Activated CD4-positive, alpha-beta T cell treated with anti-CD3 and anti-CD28 coated beads for 36 hours (primary cell): ENCODE data around the gene USP13. TPM values are rescaled to one million over a fixed set of nuclear protein-coding genes. Genes with fewer than 3 reads are reported as not detected.

Experiments
- ATAC-seq: fragments of 200-7000 bp; cut with Tn5 transposase; one replicate; pipeline ENCODE4 v1.10.0; 2021; ENCODE audit warnings: mild to moderate bottlenecking, moderate library complexity
- CTCF ChIA-PET: fragments of 350-600 bp; sonication (Branson Sonifier 250); formaldehyde crosslinking; loops from one replicate; lab custom pipeline; 2021; ENCODE audit warnings: antibody characterized with exemption; lab: Charles Lee
- POLR2A ChIA-PET: fragments of 350-600 bp; sonication (Branson Sonifier 250); formaldehyde crosslinking; loops from one replicate; lab custom pipeline; 2021; ENCODE audit warnings: antibody characterized with exemption, inconsistent platforms; lab: Charles Lee
- DNase-seq: peaks from one replicate; pipeline ENCODE4 v3.0.0-alpha.2; 2020
- H3K27ac Mint-ChIP-seq: one replicate; pipeline ENCODE4 v1.8.0; 2021; ENCODE audit warnings: mixed read lengths
- H3K27me3 Mint-ChIP-seq: one replicate; pipeline ENCODE4 v1.8.0; 2021; ENCODE audit warnings: mixed read lengths
- H3K36me3 Mint-ChIP-seq: one replicate; pipeline ENCODE4 v1.8.0; 2021; ENCODE audit warnings: low read depth, mixed read lengths
- H3K4me1 Mint-ChIP-seq: one replicate; pipeline ENCODE4 v1.8.0; 2021; ENCODE audit warnings: mixed read lengths
- H3K4me3 Mint-ChIP-seq: one replicate; pipeline ENCODE4 v1.8.0; 2021; ENCODE audit warnings: mild to moderate bottlenecking, moderate library complexity, mixed read lengths
- H3K9me3 Mint-ChIP-seq: one replicate; pipeline ENCODE4 v1.8.0; 2021; ENCODE audit warnings: low read depth, mixed read lengths
- intact Hi-C, 2 experiments: fragments of 100-400 bp; cut with DNase I in 1 of 2; cut with micrococcal nuclease in 1 of 2; formaldehyde crosslinking; loops; one replicate each; pipeline versions ENCODE4 v1.14.2 to v1.15.1; 2022 to 2024; cut with DNase I, micrococcal nuclease
- total RNA-seq, 2 experiments: library from RNA; stranded (reverse); gene quantifications; one replicate each; pipeline ENCODE4 v1.2.3, GENCODE V29; 2021

The USP13 gene
- total RNA-seq, 2 experiments from 2014 or later, result 11.2 to 11.6 TPM

DNA sequence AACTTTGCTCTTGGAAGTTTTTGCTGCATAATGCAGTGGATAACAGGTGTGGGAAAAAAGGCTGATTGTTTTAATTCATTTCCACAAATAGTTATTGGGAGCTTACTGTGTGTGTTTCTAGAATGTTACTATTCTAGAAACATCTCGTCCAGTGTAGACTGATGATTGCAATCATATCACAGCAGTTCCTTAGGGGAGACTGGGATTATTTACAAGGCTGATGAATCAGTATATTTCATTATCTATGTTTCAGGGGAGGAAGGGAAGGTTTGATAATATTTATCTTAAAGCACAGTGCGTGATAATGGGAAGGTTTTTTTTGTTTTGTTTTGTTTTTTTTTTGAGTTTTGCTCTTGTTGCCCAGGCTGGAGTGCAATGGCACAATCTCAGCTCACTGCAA is 2.4 kb downstream of the USP13 start:
- Mint-ChIP-seq H3K4me1 (peaks cover 22% of the 10 kb centered on the region), H3K27ac (no peak overlapping the region), H3K36me3 (peaks cover 10% of the 10 kb centered on the region), H3K9me3 (no peaks in the 10 kb centered on the region), H3K4me3 (no peak overlapping the region), H3K27me3 (peaks cover 7% of the 10 kb centered on the region)
- DNase-seq (no peak), ATAC-seq (no peak)
- ChIA-PET CTCF (interaction anchor here (1.0 kb wide), 1 partner anchor 45 kb away, joined by 3 read pairs; no protein-coding TSS in a partner anchor), POLR2A (no interaction called here)
- intact Hi-C loops, result no loop called here

DNA sequence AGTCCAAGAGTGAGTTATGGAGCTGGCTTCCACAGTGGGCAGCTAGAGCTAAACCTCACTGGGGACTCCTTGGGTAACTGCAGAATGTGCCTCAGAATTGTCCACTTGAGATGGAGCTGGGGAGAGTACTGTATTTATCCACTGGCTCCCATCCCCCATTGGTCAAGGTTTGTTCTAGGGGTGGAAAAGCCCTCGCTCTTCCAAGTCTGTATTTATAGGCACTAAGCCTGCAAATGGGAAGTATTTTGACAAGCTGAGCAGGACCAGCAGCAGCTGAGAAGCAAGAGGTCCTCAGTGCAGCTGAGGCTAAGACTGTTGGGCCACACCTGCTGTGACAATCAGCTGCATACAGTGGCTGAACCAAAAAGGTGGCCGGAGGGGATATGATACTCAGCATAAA is 5.8 kb downstream of the USP13 start:
- Mint-ChIP-seq H3K4me3 (no peak overlapping the region), H3K9me3 (no peaks in the 10 kb centered on the region), H3K36me3 (peaks cover 10% of the 10 kb centered on the region), H3K4me1 (peaks cover 16% of the 10 kb centered on the region), H3K27ac (no peak overlapping the region), H3K27me3 (no peaks in the 10 kb centered on the region)
- ATAC-seq, result no peak
- intact Hi-C loops, result no loop called here
- ChIA-PET CTCF (interaction anchor here (1.0 kb wide), 2 partner anchors 9 to 46 kb away, joined by 3 to 4 read pairs; no protein-coding TSS in a partner anchor), POLR2A (interaction anchor here (0.6 kb wide), 3 partner anchors 8 to 97 kb away, joined by 3 read pairs; no protein-coding TSS in a partner anchor)
- DNase-seq, result no peak

GRCh38 chr3:179660872-179661271 is 8.0 kb downstream of the USP13 start:
- Mint-ChIP-seq H3K36me3 (peaks cover 8% of the 10 kb centered on the region), H3K27me3 (no peaks in the 10 kb centered on the region), H3K9me3 (no peaks in the 10 kb centered on the region), H3K4me3 (no peak overlapping the region), H3K27ac (no peak overlapping the region), H3K4me1 (peaks cover 6% of the 10 kb centered on the region)
- intact Hi-C loops, result no loop called here
- ChIA-PET CTCF (interaction anchor here (0.7 to 2.8 kb wide), 3 partner anchors 8 to 944 kb away, joined by 3 to 18 read pairs (median 4); partner anchors contain the start of gene USP13), POLR2A (interaction anchor here (0.6 kb wide), 1 partner anchor 1398 kb away, joined by 5 read pairs; no protein-coding TSS in a partner anchor)
- no peak for DNase-seq
- ATAC-seq, result no peak

- DNase-seq (no peak), ATAC-seq (no peak)
- POLR2A ChIA-PET, result no interaction called here
- CTCF ChIA-PET, result interaction anchor here (1.4 to 2.8 kb wide), 2 partner anchors 9 to 12 kb away, joined by 4 to 18 read pairs; partner anchors contain the start of gene USP13
- Mint-ChIP-seq H3K27me3 (no peaks in the 10 kb centered on the region), H3K27ac (no peak overlapping the region), H3K9me3 (no peaks in the 10 kb centered on the region), H3K4me3 (no peak overlapping the region), H3K4me1 (peaks cover 4% of the 10 kb centered on the region), H3K36me3 (peaks cover under 1% of the 10 kb centered on the region)
- intact Hi-C loops, result no loop called here
Measured at GRCh38 chr3:179661777-179662176, 8.9 kb downstream of the USP13 start.

DNA sequence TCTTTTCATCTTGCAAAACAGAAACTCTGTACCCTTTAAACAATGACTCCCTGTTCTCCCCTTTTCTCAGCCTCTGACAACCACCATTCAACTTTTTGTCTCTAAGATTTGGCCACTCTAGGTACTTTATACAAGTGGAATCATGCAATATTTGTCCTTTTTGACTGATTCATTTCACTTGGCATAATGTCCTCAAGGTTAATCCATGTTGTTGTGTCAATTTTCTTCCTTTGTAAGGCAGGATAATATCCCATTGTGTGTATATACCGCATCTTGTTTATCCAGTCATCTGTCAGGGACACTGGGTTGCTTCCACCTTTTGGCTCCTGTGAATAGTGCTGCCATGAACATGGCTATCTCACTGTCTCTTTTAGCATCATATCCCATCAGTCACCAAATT is 10.3 kb downstream of the USP13 start:
- ChIA-PET POLR2A (no interaction called here), CTCF (interaction anchor here (2.8 kb wide), 1 partner anchor 13 kb away, joined by 18 read pairs; no protein-coding TSS in a partner anchor)
- DNase-seq (no peak), ATAC-seq (no peak)
- Mint-ChIP-seq H3K27ac (no peak overlapping the region), H3K4me1 (peaks cover 4% of the 10 kb centered on the region), H3K27me3 (no peaks in the 10 kb centered on the region), H3K36me3 (no peaks in the 10 kb centered on the region), H3K4me3 (no peak overlapping the region), H3K9me3 (no peaks in the 10 kb centered on the region)
- intact Hi-C loops, result no loop called here

DNA sequence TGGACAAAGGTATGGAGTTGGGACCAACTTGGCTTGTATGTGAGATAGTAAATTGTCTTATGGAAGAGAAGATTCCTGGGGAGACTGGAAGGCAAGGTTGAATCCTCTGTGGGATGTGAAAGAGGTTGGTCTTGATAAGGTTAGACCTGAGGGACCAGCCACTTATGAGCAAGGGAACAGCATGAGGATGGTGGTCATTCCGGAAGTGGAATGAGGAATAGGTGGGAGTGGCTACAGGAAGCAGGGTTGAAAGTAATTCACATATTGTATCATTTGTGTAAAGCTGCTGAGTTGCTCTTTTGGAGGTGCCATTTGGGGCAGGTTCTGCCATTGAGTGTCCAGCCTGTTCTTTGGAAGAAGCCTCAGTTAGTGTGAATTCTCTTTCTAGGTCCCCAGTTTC is 13.2 kb downstream of the USP13 start:
- ChIA-PET POLR2A (no interaction called here), CTCF (interaction anchor here (1.0 kb wide), 1 partner anchor 117 kb away, joined by 3 read pairs; no protein-coding TSS in a partner anchor)
- no peak for DNase-seq
- no peaks in the 10 kb centered on the region for H3K36me3 Mint-ChIP-seq
- H3K4me1 Mint-ChIP-seq, result peaks cover 4% of the 10 kb centered on the region
- intact Hi-C loops, result no loop called here
- no peak for ATAC-seq
- H3K9me3 Mint-ChIP-seq, result no peaks in the 10 kb centered on the region
- H3K4me3 Mint-ChIP-seq, result no peak overlapping the region
- H3K27ac Mint-ChIP-seq, result no peak overlapping the region
- no peaks in the 10 kb centered on the region for H3K27me3 Mint-ChIP-seq

- Mint-ChIP-seq H3K27me3 (no peaks in the 10 kb centered on the region), H3K4me1 (peaks cover 4% of the 10 kb centered on the region), H3K27ac (no peak overlapping the region), H3K36me3 (peaks cover under 1% of the 10 kb centered on the region), H3K4me3 (no peak overlapping the region), H3K9me3 (no peaks in the 10 kb centered on the region)
- CTCF ChIA-PET, result interaction anchor here (1.0 kb wide), 1 partner anchor 117 kb away, joined by 3 read pairs; no protein-coding TSS in a partner anchor
- POLR2A ChIA-PET, result no interaction called here
- no peak for ATAC-seq
- intact Hi-C loops, result no loop called here
- DNase-seq, result no peak
Measured at GRCh38 chr3:179666436-179667035, 13.7 kb downstream of the USP13 start.

DNA sequence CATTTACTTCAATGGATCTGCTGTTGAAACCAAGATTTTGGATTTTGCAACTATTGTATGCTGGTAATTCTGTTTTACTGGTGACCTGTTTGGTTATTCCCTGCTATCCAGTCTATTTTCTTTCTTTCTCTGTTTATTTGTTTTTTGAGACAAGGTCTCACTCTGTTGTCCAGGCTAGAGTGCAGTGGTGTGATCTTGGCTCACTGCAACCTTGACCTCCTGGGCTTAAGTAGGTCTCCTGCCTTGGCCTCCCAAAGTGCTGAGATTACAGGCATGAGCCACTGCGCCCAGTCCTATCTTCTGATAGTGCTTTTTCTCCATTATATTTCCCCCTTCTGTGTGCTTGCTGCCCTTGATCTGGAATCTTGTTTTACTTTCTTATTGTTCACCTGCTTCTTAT is 15.6 kb downstream of the USP13 start:
- ATAC-seq, result no peak
- H3K36me3 Mint-ChIP-seq, result peaks cover 4% of the 10 kb centered on the region
- no peaks in the 10 kb centered on the region for H3K9me3 Mint-ChIP-seq
- no peak overlapping the region for H3K4me3 Mint-ChIP-seq
- ChIA-PET POLR2A (no interaction called here), CTCF (interaction anchor here (1.4 kb wide), 1 partner anchor 10 kb away, joined by 4 read pairs; no protein-coding TSS in a partner anchor)
- no peaks in the 10 kb centered on the region for H3K27me3 Mint-ChIP-seq
- intact Hi-C loops, result no loop called here
- no peak overlapping the region for H3K27ac Mint-ChIP-seq
- H3K4me1 Mint-ChIP-seq, result peaks cover 5% of the 10 kb centered on the region
- no peak for DNase-seq

- no peak for DNase-seq
- no peak overlapping the region for H3K27ac Mint-ChIP-seq
- CTCF ChIA-PET, result interaction anchor here (0.6 kb wide), 1 partner anchor 22 kb away, joined by 3 read pairs; no protein-coding TSS in a partner anchor
Measured at GRCh38 chr3:179670311-179670710, 17.5 kb downstream of the USP13 start.

DNA sequence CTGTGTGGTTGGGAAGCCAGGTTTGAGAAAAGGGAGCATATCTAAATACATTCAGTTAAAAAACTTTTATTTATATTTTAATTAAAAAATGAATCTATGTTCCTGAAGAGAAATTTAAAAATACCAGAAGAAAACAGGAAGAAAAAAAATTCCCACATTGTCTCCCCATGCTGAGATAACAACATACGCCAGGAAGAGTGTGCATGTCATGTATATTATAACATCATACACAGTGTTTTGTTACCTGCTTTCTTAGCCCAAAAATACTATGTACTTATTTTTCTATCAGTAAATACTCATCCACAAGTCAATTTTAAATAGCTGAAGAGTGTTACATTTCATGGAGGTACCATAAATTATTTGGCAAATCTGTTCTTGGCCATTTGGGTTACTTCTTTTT is 18.5 kb downstream of the USP13 start:
- Mint-ChIP-seq H3K27me3 (no peaks in the 10 kb centered on the region), H3K27ac (no peak overlapping the region), H3K9me3 (no peaks in the 10 kb centered on the region), H3K4me3 (no peak overlapping the region), H3K4me1 (peaks cover 9% of the 10 kb centered on the region), H3K36me3 (peaks cover 7% of the 10 kb centered on the region)
- intact Hi-C loops, result no loop called here
- no peak for DNase-seq
- CTCF ChIA-PET, result no interaction called here
- POLR2A ChIA-PET, result no interaction called here
- no peak for ATAC-seq

More at GRCh38 chr3:179670311-179670710, 17.5 kb downstream of the USP13 start:
- POLR2A ChIA-PET, result no interaction called here
- Mint-ChIP-seq H3K36me3 (peaks cover 7% of the 10 kb centered on the region), H3K4me3 (no peak overlapping the region), H3K9me3 (no peaks in the 10 kb centered on the region), H3K4me1 (peaks cover 6% of the 10 kb centered on the region), H3K27me3 (no peaks in the 10 kb centered on the region)
- no peak for ATAC-seq
- intact Hi-C loops, result no loop called here

DNA sequence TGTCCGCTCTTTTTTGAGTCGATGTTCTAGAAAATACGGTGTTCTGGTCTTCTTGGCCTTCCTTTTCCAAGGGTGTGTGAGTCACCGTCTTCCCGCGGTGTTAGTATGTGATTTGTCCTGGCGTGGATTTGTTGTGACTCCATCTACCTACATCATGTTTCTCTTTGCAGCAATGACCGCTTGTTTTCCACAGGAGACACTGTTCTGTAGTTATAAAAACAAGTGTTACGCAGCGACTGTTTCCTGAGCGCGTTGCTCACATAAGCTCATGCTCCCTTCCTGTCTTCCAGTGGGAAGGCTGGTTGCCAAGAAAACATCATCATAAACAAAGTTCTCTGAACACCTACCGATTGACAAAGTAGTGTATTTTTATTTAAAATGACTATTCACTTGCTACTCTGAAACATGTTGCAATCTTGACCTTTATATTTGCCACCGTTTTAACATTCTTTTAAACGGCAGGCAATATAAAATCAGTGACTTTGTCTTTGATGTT is 19.0 kb downstream of the USP13 start:
- DNase-seq, result no peak
- intact Hi-C loops, result no loop called here
- H3K4me3 Mint-ChIP-seq, result no peak overlapping the region
- peaks cover 9% of the 10 kb centered on the region for H3K4me1 Mint-ChIP-seq
- no peaks in the 10 kb centered on the region for H3K9me3 Mint-ChIP-seq
- H3K27ac Mint-ChIP-seq, result no peak overlapping the region
- peaks cover 7% of the 10 kb centered on the region for H3K36me3 Mint-ChIP-seq
- POLR2A ChIA-PET, result no interaction called here
- CTCF ChIA-PET, result no interaction called here
- ATAC-seq, result no peak
- no peaks in the 10 kb centered on the region for H3K27me3 Mint-ChIP-seq

DNA sequence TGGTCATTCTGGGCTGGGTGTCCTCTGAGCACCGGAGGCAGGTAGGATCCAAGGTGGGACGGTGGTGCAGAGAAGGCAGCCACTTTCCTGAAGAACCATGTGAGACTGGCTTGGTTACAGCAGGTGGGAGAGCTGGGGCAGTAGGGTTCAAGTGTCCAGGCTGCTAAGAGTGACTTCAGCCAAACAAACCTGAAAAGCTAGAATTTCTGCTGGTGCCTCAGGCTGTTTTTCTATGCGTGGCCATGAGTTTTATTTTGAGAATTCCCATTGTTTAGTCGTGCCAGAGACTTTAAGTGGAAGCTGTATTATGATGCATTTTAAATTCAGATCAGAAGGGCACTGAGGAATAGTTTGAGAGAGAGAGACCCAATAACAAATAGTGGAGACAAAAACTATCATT is 20.1 kb downstream of the USP13 start:
- Mint-ChIP-seq H3K36me3 (peaks cover 7% of the 10 kb centered on the region), H3K9me3 (no peaks in the 10 kb centered on the region), H3K27me3 (no peaks in the 10 kb centered on the region), H3K4me3 (no peak overlapping the region), H3K27ac (no peak overlapping the region), H3K4me1 (peaks cover 9% of the 10 kb centered on the region)
- intact Hi-C loops, result no loop called here
- DNase-seq (no peak), ATAC-seq (no peak)
- ChIA-PET POLR2A (no interaction called here), CTCF (no interaction called here)
